T-cell (primary cell): ENCODE measurements around the gene RPL21. TPM values are rescaled to one million over a fixed set of nuclear protein-coding genes. Genes with fewer than 3 reads are reported as not detected.

Source experiments
- ATAC-seq, 4 experiments: fragments of 200-7000 bp in 3 of 4; fragments of 150-1000 bp in 1 of 4; cut with Tn5 transposase; replicated peaks in 1 of 4; 1 replicate in 3 of 4; 2 replicates in 1 of 4; pipeline ENCODE4 v1.10.0; 2021; ENCODE audit warnings: moderate library complexity in 3 of 4, mild to moderate bottlenecking in 2 of 4, moderate number of reproducible peaks in 1 of 4
- CTCF ChIA-PET, 2 donors: fragments of 300-600 bp; sonication (Branson Sonifier 250); formaldehyde crosslinking; loops; one replicate each; lab custom pipeline; 2022; ENCODE audit warnings: antibody characterized with exemption in 2 of 2; lab: Charles Lee
- POLR2A ChIA-PET, 2 donors: fragments of 300-600 bp; sonication (Branson Sonifier 250); formaldehyde crosslinking; loops; one replicate each; lab custom pipeline; 2022; ENCODE audit warnings: antibody characterized with exemption in 2 of 2; lab: Charles Lee
- DNase-seq, 35 experiments: peaks; one replicate each; pipeline versions ENCODE4 v3.0.0 to v3.0.0-alpha.2; 2013 to 2023
- H3K27ac ChIP-seq: one replicate; pipeline ENCODE4 v1.5.1; 2013; ENCODE audit warnings: low read length
- H3K27me3 ChIP-seq, 2 experiments: replicated peaks in 1 of 2; 1 replicate in 1 of 2; 2 replicates in 1 of 2; pipeline versions ENCODE4 v1.6.1 to v1.7.0; 2013; ENCODE audit warnings: low read length in 1 of 2, mixed read lengths in 1 of 2; ENCODE audit not compliant: control insufficient read depth in 2 of 2, insufficient read depth in 2 of 2; ENCODE audit errors: extremely low read depth in 1 of 2
- H3K36me3 ChIP-seq, 2 donors: 1 replicate in 1 of 2; 2 replicates in 1 of 2; pipeline versions ENCODE4 v1.6.1 to v1.7.0; 2013; ENCODE audit warnings: low read length in 1 of 2; ENCODE audit not compliant: control insufficient read depth in 2 of 2, insufficient read depth in 1 of 2; ENCODE audit errors: extremely low read depth in 1 of 2
- H3K4me1 ChIP-seq, 2 experiments: 1 replicate in 1 of 2; 2 replicates in 1 of 2; pipeline versions ENCODE4 v1.6.1 to v1.7.0; 2013; ENCODE audit warnings: low read length in 2 of 2, mixed read lengths in 1 of 2; ENCODE audit not compliant: insufficient read depth in 2 of 2, control insufficient read depth in 1 of 2; ENCODE audit errors: extremely low read depth in 1 of 2
- H3K4me3 ChIP-seq, 2 donors: 1 replicate in 1 of 2; 2 replicates in 1 of 2; pipeline versions ENCODE4 v1.5.1 to v1.7.0; 2013; ENCODE audit warnings: mild to moderate bottlenecking in 2 of 2, low read length in 1 of 2, moderate library complexity in 1 of 2; ENCODE audit not compliant: control insufficient read depth in 1 of 2; ENCODE audit errors: extremely low read depth in 1 of 2
- H3K9me3 ChIP-seq: 2 replicates; pipeline ENCODE4 v1.7.0; 2013
- H3K27ac Mint-ChIP-seq, 2 donors: one replicate each; pipeline ENCODE4 v1.8.0; 2020 to 2021; ENCODE audit warnings: mild to moderate bottlenecking in 2 of 2, mixed read lengths in 2 of 2
- H3K27me3 Mint-ChIP-seq, 2 donors: one replicate each; pipeline ENCODE4 v1.8.0; 2021 to 2022; ENCODE audit warnings: mixed read lengths in 2 of 2
- H3K36me3 Mint-ChIP-seq: one replicate; pipeline ENCODE4 v1.8.0; 2021; ENCODE audit warnings: mixed read lengths
- H3K4me1 Mint-ChIP-seq, 3 donors: one replicate each; pipeline ENCODE4 v1.8.0; 2020 to 2022; ENCODE audit warnings: mixed read lengths in 3 of 3, mild to moderate bottlenecking in 1 of 3
- H3K4me3 Mint-ChIP-seq, 3 donors: one replicate each; pipeline ENCODE4 v1.8.0; 2020 to 2022; ENCODE audit warnings: mild to moderate bottlenecking in 3 of 3, mixed read lengths in 3 of 3, moderate library complexity in 3 of 3
- H3K9me3 Mint-ChIP-seq, 3 donors: one replicate each; pipeline ENCODE4 v1.8.0; 2020 to 2022; ENCODE audit warnings: mixed read lengths in 3 of 3
- WGBS: methylation state at CpG from one replicate; pipeline ENCODE4 v1.1.5; 2013; ENCODE audit warnings: missing lambda C conversion rate; ENCODE audit not compliant: insufficient coverage; 5-methylcytosine and 5-hydroxymethylcytosine counted together
- total RNA-seq, 35 experiments: library from RNA in 6 of 35; stranded (reverse) in 6 of 35; fragments of 120-200 nt in 1 of 35; gene quantifications; one replicate each; pipeline versions ENCODE4 v1.2.1 to v1.2.4 and lab custom pipeline; 2013 to 2026

RPL21 gene
- total RNA-seq, 5 donors from 2014 or later (not counting 1 experiment from before 2014, with no cell fraction given) = 1,968 to 2,258 (median 2,221) TPM

DNA sequence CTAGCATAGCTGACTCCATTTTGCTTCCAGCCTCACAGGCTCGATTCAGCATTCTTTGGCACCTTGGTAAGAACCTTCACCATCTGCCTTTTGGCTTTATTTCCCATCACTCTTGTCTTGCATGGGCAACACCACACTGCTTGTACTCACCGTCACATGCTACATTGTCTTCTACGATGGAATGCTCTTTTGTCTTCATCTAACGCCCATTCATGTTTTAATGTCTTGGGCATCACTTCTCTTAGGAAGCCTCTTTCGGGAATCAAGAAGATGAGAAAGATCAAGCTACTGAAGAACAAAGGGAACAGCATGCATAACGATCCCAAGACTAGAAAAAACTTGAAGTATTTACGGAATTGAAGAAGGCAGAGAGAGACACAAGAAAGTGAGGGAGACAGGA is 5.7 kb upstream of the RPL21 start:
- Histone ChIP-seq H3K27me3 (no peaks in the 10 kb centered on the region), H3K4me1 (peaks cover 0 to 6% of the 10 kb centered on the region in 2 experiments), H3K4me3 (no peak overlapping the region), H3K27ac (no peak overlapping the region), H3K9me3 (no peaks in the 10 kb centered on the region), H3K36me3 (no peaks in the 10 kb centered on the region)
- no peaks in the 10 kb centered on the region for H3K9me3 Mint-ChIP-seq
- ChIA-PET CTCF (interaction anchor here (0.7 to 0.9 kb wide), 3 partner anchors 19 to 203 kb away, joined by 3 to 13 read pairs (median 4); no protein-coding TSS in a partner anchor), POLR2A (interaction anchor here in 1 of 2 donors (0.7 kb wide), 1 partner anchor 481 kb away, joined by 13 read pairs; no protein-coding TSS in a partner anchor)
- peaks cover 16 to 22% (median 19%) of the 10 kb centered on the region in 3 donors for H3K4me1 Mint-ChIP-seq
- H3K27ac Mint-ChIP-seq = no peak overlapping the region
- DNase-seq (no peak), ATAC-seq (no peak)
- no peak overlapping the region for H3K4me3 Mint-ChIP-seq
- 97% methylated on average over 6 of the region's 7 CpGs for WGBS
- H3K36me3 Mint-ChIP-seq = peaks cover 17% of the 10 kb centered on the region
- no peaks in the 10 kb centered on the region for H3K27me3 Mint-ChIP-seq

DNA sequence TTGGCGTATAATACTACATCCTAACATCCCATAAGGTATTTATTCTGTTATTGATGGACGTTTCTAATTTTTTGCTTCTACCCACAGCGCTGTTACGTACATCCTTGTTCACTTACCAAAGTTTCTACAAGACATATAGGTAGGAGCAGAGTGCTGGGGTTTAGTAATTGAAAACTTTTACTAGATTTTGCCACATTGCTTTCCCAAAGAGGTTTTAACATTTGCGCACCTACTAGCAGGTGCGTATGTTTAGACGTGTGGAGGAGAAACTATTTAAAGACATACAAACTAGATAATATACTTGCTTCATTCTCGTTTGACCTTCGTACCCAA is 559 bp upstream of the RPL21 start:
- H3K27me3 Mint-ChIP-seq = no peaks in the 10 kb centered on the region
- no peaks in the 10 kb centered on the region for H3K9me3 Mint-ChIP-seq
- peak overlapping the region; percentile 94 to 98 (median 97) for H3K4me3 Mint-ChIP-seq
- no peaks in the 10 kb centered on the region for H3K9me3 ChIP-seq
- ATAC-seq = peak; percentile 6 to 54 (median 14)
- DNase-seq = no peak
- H3K4me1 Mint-ChIP-seq = peaks cover 50 to 61% (median 56%) of the 10 kb centered on the region in 3 donors
- peak overlapping the region; percentile 82 to 97 for H3K4me3 ChIP-seq
- whole genome bisulfite sequencing = 0% methylated on average over 2 of the region's 9 CpGs
- no peaks in the 10 kb centered on the region for H3K27me3 ChIP-seq
- peak overlapping the region; percentile 98 for H3K27ac ChIP-seq
- ChIA-PET CTCF (interaction anchor here in 1 of 2 donors (0.8 kb wide), 2 partner anchors 111 to 119 kb away, joined by 3 read pairs; no protein-coding TSS in a partner anchor), POLR2A (interaction anchor here (0.6 to 1.1 kb wide), 3 partner anchors 20 to 906 kb away, joined by 3 to 8 read pairs (median 3); partner anchors contain the start of gene RASL11A (in 1 of the 2))
- H3K4me1 ChIP-seq = peaks cover 8 to 23% of the 10 kb centered on the region in 2 experiments
- H3K27ac Mint-ChIP-seq = peak overlapping the region; percentile 99 to 100
- H3K36me3 ChIP-seq = peaks cover 0 to 19% of the 10 kb centered on the region in 2 donors
- peaks cover 18% of the 10 kb centered on the region for H3K36me3 Mint-ChIP-seq

DNA sequence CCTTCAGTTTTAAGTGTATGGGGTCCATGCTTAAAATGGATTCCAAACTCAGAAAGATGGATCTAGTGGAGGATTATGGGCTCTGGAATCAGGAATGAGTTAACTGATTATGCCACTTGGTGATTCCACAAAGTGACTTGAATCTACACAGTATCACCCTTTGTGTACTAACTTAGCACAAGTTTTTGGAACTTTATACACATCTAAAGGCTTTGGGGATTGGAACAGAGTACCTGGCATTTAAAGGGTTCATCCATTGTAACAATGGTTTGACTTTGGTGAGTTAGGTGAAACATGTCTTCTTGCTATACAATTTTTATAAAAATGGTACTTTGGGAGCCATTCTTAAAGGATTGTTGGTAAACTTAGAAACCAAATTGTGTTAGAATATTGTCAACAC is 1.1 kb downstream of the RPL21 start:
- CTCF ChIA-PET = no interaction called here
- ATAC-seq (no peak), DNase-seq (no peak)
- Histone ChIP-seq H3K9me3 (no peaks in the 10 kb centered on the region), H3K36me3 (peaks cover 1 to 35% of the 10 kb centered on the region in 2 donors), H3K27ac (peak overlapping the region; percentile 98), H3K4me1 (peaks cover 8 to 23% of the 10 kb centered on the region in 2 experiments), H3K4me3 (peak overlapping the region; percentile 82 to 97), H3K27me3 (no peaks in the 10 kb centered on the region)
- POLR2A ChIA-PET = interaction anchor here in 1 of 2 donors (0.7 to 0.9 kb wide), 2 partner anchors 25 to 174 kb away, joined by 3 to 4 read pairs; no protein-coding TSS in a partner anchor
- peak overlapping the region; percentile 99 to 100 for H3K27ac Mint-ChIP-seq
- peaks cover 55 to 62% (median 56%) of the 10 kb centered on the region in 3 donors for H3K4me1 Mint-ChIP-seq
- no peaks in the 10 kb centered on the region for H3K9me3 Mint-ChIP-seq
- peaks cover 24% of the 10 kb centered on the region for H3K36me3 Mint-ChIP-seq
- peak overlapping the region; percentile 94 to 98 (median 97) for H3K4me3 Mint-ChIP-seq
- H3K27me3 Mint-ChIP-seq = no peaks in the 10 kb centered on the region

DNA sequence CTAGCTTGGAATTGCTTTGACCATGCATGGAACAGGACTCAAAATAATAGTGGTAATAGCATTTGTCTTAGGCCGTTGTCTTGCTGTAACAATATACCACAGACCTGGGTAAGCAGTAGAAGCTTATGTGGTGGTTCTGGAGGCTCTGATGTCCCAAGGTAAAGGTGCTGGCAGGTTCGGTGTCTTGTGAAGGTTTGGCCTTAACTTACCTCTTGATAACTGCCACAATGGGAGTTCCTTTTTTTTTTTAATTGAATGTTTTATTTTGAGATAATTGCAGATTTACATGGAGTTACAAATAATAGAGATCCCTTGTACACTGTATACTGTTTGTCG is 5.8 kb downstream of the RPL21 start:
- Histone ChIP-seq H3K36me3 (peaks cover 5 to 66% of the 10 kb centered on the region in 2 donors), H3K27me3 (no peaks in the 10 kb centered on the region), H3K27ac (no peak overlapping the region), H3K4me3 (no peak overlapping the region), H3K9me3 (no peaks in the 10 kb centered on the region), H3K4me1 (peaks cover 14 to 29% of the 10 kb centered on the region in 2 experiments)
- H3K9me3 Mint-ChIP-seq = no peaks in the 10 kb centered on the region
- CTCF ChIA-PET = interaction anchor here in 1 of 2 donors (1.1 kb wide), 1 partner anchor 13 kb away, joined by 4 read pairs; the partner anchor contains the start of gene RASL11A
- ATAC-seq (no peak), DNase-seq (no peak)
- no peak overlapping the region for H3K4me3 Mint-ChIP-seq
- H3K27me3 Mint-ChIP-seq = no peaks in the 10 kb centered on the region
- H3K36me3 Mint-ChIP-seq = peaks cover 54% of the 10 kb centered on the region
- POLR2A ChIA-PET = interaction anchor here (0.6 to 1.4 kb wide), 4 partner anchors 17 to 112 kb away, joined by 3 to 9 read pairs (median 4); no protein-coding TSS in a partner anchor
- H3K4me1 Mint-ChIP-seq = peaks cover 59 to 79% (median 77%) of the 10 kb centered on the region in 3 donors
- WGBS = no CpG with 5 or more reads among the region's 3 CpGs
- no peak overlapping the region for H3K27ac Mint-ChIP-seq

DNA sequence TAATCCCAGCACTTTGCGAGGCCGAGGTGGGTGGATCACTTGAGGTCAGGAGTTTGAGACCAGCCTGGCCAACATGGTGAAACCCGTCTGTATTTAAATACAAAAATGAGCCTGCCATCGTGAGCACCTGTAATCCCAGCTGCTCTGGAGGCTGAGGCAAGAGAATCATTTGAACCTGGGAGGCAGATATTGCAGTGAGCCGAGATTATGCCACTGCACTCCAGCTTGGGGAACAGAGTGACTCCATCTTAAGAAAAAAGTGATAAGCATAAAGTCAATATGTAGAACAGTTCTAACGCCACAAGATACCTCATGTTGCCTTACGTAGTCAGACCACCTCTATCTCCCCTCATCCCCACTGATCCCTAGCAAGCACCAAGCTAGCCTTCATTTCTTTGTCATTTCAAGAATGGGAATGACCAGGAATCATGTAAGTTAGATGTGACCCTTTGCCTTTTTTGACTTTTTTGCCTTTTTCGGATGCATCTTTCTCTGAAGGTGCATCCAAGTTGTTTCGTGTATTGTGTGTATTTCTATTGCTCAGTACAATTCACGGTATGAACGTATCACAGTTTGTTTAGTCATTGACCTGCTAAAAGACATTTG is 6.4 kb downstream of the RPL21 start:
- Histone ChIP-seq H3K27ac (no peak overlapping the region), H3K27me3 (no peaks in the 10 kb centered on the region), H3K36me3 (peaks cover 5 to 66% of the 10 kb centered on the region in 2 donors), H3K4me1 (peaks cover 14 to 25% of the 10 kb centered on the region in 2 experiments), H3K9me3 (no peaks in the 10 kb centered on the region), H3K4me3 (no peak overlapping the region)
- Mint-ChIP-seq H3K9me3 (no peaks in the 10 kb centered on the region), H3K4me3 (no peak overlapping the region), H3K4me1 (peaks cover 59 to 78% (median 75%) of the 10 kb centered on the region in 3 donors), H3K27ac (peak overlapping the region in 1 of 2 donors; percentile 27), H3K27me3 (no peaks in the 10 kb centered on the region), H3K36me3 (peaks cover 54% of the 10 kb centered on the region)
- POLR2A ChIA-PET = interaction anchor here (0.6 to 1.4 kb wide), 2 partner anchors 16 to 35 kb away, joined by 3 to 6 read pairs; no protein-coding TSS in a partner anchor
- CTCF ChIA-PET = interaction anchor here in 1 of 2 donors (1.1 kb wide), 1 partner anchor 13 kb away, joined by 4 read pairs; the partner anchor contains the start of gene RASL11A
- no peak for DNase-seq
- 90% methylated on average over 8 of the region's 11 CpGs for WGBS
- no peak for ATAC-seq

DNA sequence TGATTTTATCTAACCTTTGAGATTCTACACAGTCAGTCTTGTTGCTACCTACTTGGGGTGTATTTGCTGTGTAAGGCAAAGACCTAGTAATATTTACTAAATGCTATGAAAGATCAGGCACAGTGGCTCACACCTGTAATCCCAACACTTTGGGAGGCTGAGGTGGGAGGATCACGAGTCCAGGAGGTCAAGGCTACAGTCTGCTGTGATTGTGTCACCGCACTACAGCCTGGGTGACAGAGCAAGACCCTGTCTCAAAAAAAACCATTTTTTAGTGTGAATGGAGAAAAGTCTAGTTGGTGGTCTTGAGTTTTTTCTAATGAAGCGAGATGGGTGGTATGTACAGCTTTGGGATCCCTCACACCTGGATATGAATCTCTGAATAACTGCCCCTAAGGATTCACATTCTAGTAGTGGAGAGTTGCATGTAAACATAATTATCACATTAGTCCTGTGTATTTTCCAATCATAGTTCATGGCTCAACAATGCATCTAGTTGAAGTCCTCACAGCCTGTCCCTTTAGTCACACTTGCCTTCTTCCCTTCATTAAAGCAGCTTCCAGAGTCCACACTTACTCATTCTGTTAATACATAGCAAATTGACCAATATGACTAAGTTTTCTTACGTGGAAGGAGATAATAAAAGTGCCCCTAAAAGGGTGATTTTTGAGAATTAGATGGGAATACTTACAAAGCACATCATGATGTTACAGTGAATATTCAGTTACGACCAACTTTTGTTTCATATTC is 7.5 kb downstream of the RPL21 start:
- Mint-ChIP-seq H3K9me3 (no peaks in the 10 kb centered on the region), H3K27me3 (no peaks in the 10 kb centered on the region), H3K27ac (peak overlapping the region; percentile 79 to 82), H3K4me1 (peaks cover 56 to 73% (median 69%) of the 10 kb centered on the region in 3 donors), H3K36me3 (peaks cover 50% of the 10 kb centered on the region), H3K4me3 (no peak overlapping the region)
- DNase-seq (no peak), ATAC-seq (no peak)
- WGBS = no CpG with 5 or more reads among the region's 5 CpGs
- ChIA-PET CTCF (interaction anchor here in 1 of 2 donors (1.0 to 1.2 kb wide), 2 partner anchors 17 to 81 kb away, joined by 3 read pairs; no protein-coding TSS in a partner anchor), POLR2A (no interaction called here)
- no peaks in the 10 kb centered on the region for H3K27me3 ChIP-seq
- peaks cover 5 to 63% of the 10 kb centered on the region in 2 donors for H3K36me3 ChIP-seq
- H3K4me1 ChIP-seq = peaks cover 12 to 18% of the 10 kb centered on the region in 2 experiments
- H3K9me3 ChIP-seq = no peaks in the 10 kb centered on the region
- H3K4me3 ChIP-seq = no peak overlapping the region
- peak overlapping the region; percentile 19 for H3K27ac ChIP-seq
